ENCODE measurements around the gene IL34.

- TF ChIP-seq TEAD4 (IDR thresholded peaks at IDR 0.05; ENCODE audit: low read depth, low read length), result no peak
- TF ChIP-seq CTCF (IDR thresholded peaks at IDR 0.05; ENCODE audit: control extremely low read depth in 1 of 3, insufficient read depth in 1 of 3, low read depth in 1 of 3, low read length in 3 of 3), result no peak
- no peak for TF ChIP-seq MAX (IDR thresholded peaks at IDR 0.05)
- TF ChIP-seq EP300 (IDR thresholded peaks at IDR 0.05; ENCODE audit: borderline replicate concordance in 1 of 2, low read depth in 2 of 2, low read length in 2 of 2), result no peak
- TF ChIP-seq ATF3 (IDR thresholded peaks at IDR 0.05; ENCODE audit: insufficient read depth, low read depth, low read length), result no peak
- no peak for TF ChIP-seq CBX8 (IDR thresholded peaks at IDR 0.05; ENCODE audit: borderline replicate concordance, low read depth, low read length)
- TF ChIP-seq GTF2F1 (IDR thresholded peaks at IDR 0.05; ENCODE audit: borderline replicate concordance, low read depth, low read length), result no peak
- TF ChIP-seq SP1 (IDR thresholded peaks at IDR 0.05; ENCODE audit: low read depth, low read length), result no peak
- no peak for TF ChIP-seq BRCA1 (IDR thresholded peaks at IDR 0.05; ENCODE audit: low read depth, low read length)
These were observed 3.9 kb downstream of the IL34 start for GRCh38 chr16:70650216-70650615.

Measured in H1 (cell line).